Aorta (tissue), 5 donors: Measurements from ENCODE around the gene ETV4. TPM values are rescaled to one million over a fixed set of nuclear protein-coding genes. Genes with fewer than 3 reads are reported as not detected.

ENCODE experiments used
- ATAC-seq: fragments of 200-7000 bp; cut with Tn5 transposase; one replicate; pipeline ENCODE4 v1.9.1; 2022; ENCODE audit warnings: moderate library complexity; ENCODE audit not compliant: low FRiP score
- DNase-seq, 2 donors: peaks; one replicate each; pipeline ENCODE4 v3.0.0-alpha.2; 2020
- H3K27ac ChIP-seq, 2 donors: one replicate each; pipeline ENCODE4 v1.5.1; 2013; ENCODE audit warnings: low read length in 2 of 2, mild to moderate bottlenecking in 2 of 2, moderate library complexity in 2 of 2, control low read depth in 1 of 2, inconsistent platforms in 1 of 2, low read depth in 1 of 2
- H3K27me3 ChIP-seq, 2 donors: one replicate each; pipeline ENCODE4 v1.6.1; 2013; ENCODE audit warnings: control low read depth in 1 of 2, low read length in 1 of 2, mild to moderate bottlenecking in 1 of 2, moderate library complexity in 1 of 2; ENCODE audit not compliant: insufficient read depth in 2 of 2, control insufficient read depth in 1 of 2
- H3K36me3 ChIP-seq, 2 donors: one replicate each; pipeline ENCODE4 v1.6.1; 2013; ENCODE audit warnings: control low read depth in 1 of 2, low read length in 1 of 2, mild to moderate bottlenecking in 1 of 2; ENCODE audit not compliant: insufficient read depth in 2 of 2, control insufficient read depth in 1 of 2
- H3K4me1 ChIP-seq, 2 donors: one replicate each; pipeline ENCODE4 v1.6.1; 2013; ENCODE audit warnings: low read length in 2 of 2, control low read depth in 1 of 2, mild to moderate bottlenecking in 1 of 2, moderate library complexity in 1 of 2; ENCODE audit not compliant: insufficient read depth in 2 of 2, control insufficient read depth in 1 of 2
- H3K4me3 ChIP-seq, 2 donors: one replicate each; pipeline ENCODE4 v1.5.1; 2013; ENCODE audit warnings: low read length in 2 of 2, control low read depth in 1 of 2, mild to moderate bottlenecking in 1 of 2
- H3K9me3 ChIP-seq: one replicate; pipeline ENCODE4 v1.6.1; 2013; ENCODE audit warnings: mild to moderate bottlenecking, low read length; ENCODE audit not compliant: control insufficient read depth
- WGBS, 2 donors: extraction: QIAGEN DNeasy Blood & Tissue Kit; methylation state at CpG; one replicate each; pipeline ENCODE4 v1.1.7; 2013; 5-methylcytosine and 5-hydroxymethylcytosine counted together
- intact Hi-C, 2 donors: fragments of 100-400 bp; cut with DNase I; formaldehyde crosslinking; loops; one replicate each; pipeline versions ENCODE4 v1.14.2 to v1.15.0; 2022
- polyA plus RNA-seq, 2 donors: library from polyadenylated mRNA; stranded (reverse); fragments of 200-250 nt; gene quantifications; one replicate each; pipeline ENCODE4 v1.2.3, GENCODE V29; 2013
- total RNA-seq, 2 donors: library from RNA; stranded (reverse); fragmentation: NEBNext Ultra II Directional; extraction: Animal tissue kit (Norgen Biotek cat#: 25700); gene quantifications; one replicate each; pipeline ENCODE4 v1.2.1, GENCODE V29; 2021
- donor health status: healthy with polysubstance abuse.
- donor health status: Bipolar disorder and iron deficiency.
- donor health status: DM: no; HTN: no; CAD: no.
- donor health status: DM: no; HTN: no; CAD: no.
- donor health status: DM: yes; HTN: yes; CAD: no.

ETV4 gene
- total and polyA plus RNA-seq, 4 donors: 0.50 to 5.8 (median 1.7) TPM

- ATAC-seq (no peak), DNase-seq (no peak)
- H3K4me3 ChIP-seq: no peak overlapping the region
- H3K9me3 ChIP-seq: no peaks in the 10 kb centered on the region
- H3K27me3 ChIP-seq: no peaks in the 10 kb centered on the region
- intact Hi-C loops: no loop called here
- no peak overlapping the region for H3K27ac ChIP-seq
- no peaks in the 10 kb centered on the region for H3K36me3 ChIP-seq
- 66 to 79% methylated on average over 11 of the region's 11 CpGs for whole genome bisulfite sequencing, 2 donors
- H3K4me1 ChIP-seq: no peaks in the 10 kb centered on the region
These were observed 5.1 kb downstream of the ETV4 start for GRCh38 chr17:43540821-43541674.

- H3K27ac ChIP-seq: no peak overlapping the region
- WGBS, 2 donors: 88 to 93% methylated on average over 6 of the region's 6 CpGs
- no peaks in the 10 kb centered on the region for H3K36me3 ChIP-seq
- no peaks in the 10 kb centered on the region for H3K9me3 ChIP-seq
- no peak for ATAC-seq
- intact Hi-C loops: no loop called here
- H3K4me3 ChIP-seq: no peak overlapping the region
- no peaks in the 10 kb centered on the region for H3K4me1 ChIP-seq
- peak in 1 of 2 donors; percentile 16 for DNase-seq
- no peaks in the 10 kb centered on the region for H3K27me3 ChIP-seq
These were observed 9.7 kb downstream of the ETV4 start for GRCh38 chr17:43536236-43536992.

DNA sequence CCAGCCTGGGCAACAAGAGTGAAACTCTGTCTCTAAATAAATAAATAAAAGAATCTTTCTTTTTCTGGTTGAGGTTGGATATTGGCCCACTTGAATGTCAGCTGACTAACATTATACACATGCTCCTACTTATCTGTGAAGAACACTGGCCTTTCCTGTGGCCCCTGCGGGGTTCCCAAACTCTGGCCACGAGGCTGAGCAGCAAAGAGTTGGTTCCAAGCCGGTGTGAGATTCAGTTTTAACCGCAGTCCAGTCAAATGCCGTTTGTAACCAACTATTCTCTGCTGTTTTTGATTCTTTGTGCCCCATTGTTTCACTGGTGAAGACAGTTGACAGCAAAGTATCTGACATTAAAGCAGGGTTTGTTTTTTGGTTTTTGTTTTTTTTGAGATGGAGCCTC, 11.2 kb downstream of the ETV4 start:
- Histone ChIP-seq H3K9me3 (no peaks in the 10 kb centered on the region), H3K4me3 (no peak overlapping the region), H3K4me1 (no peaks in the 10 kb centered on the region), H3K27me3 (no peaks in the 10 kb centered on the region), H3K27ac (no peak overlapping the region), H3K36me3 (no peaks in the 10 kb centered on the region)
- WGBS, 2 donors: 92 to 94% methylated on average over 5 of the region's 5 CpGs
- ATAC-seq (no peak), DNase-seq (peak in 1 of 2 donors; percentile 33)
- intact Hi-C loops: no loop called here

- DNase-seq: peak in 1 of 2 donors; percentile 51
- 99% methylated on average over 4 of the region's 4 CpGs for WGBS, 2 donors
These were observed 12.4 kb downstream of the ETV4 start for GRCh38 chr17:43533699-43534098.

GRCh38 chr17:43532581-43532980, 13.6 kb downstream of the ETV4 start:
- peak; percentile 46 to 67 for DNase-seq
- intact Hi-C loops: no loop called here

More at GRCh38 chr17:43533699-43534098, 12.4 kb downstream of the ETV4 start:
- Histone ChIP-seq H3K36me3 (no peaks in the 10 kb centered on the region), H3K4me3 (no peak overlapping the region), H3K27ac (no peak overlapping the region), H3K4me1 (no peaks in the 10 kb centered on the region), H3K27me3 (no peaks in the 10 kb centered on the region), H3K9me3 (no peaks in the 10 kb centered on the region)
- ATAC-seq: peak; percentile 9
- intact Hi-C loops: no loop called here

DNA sequence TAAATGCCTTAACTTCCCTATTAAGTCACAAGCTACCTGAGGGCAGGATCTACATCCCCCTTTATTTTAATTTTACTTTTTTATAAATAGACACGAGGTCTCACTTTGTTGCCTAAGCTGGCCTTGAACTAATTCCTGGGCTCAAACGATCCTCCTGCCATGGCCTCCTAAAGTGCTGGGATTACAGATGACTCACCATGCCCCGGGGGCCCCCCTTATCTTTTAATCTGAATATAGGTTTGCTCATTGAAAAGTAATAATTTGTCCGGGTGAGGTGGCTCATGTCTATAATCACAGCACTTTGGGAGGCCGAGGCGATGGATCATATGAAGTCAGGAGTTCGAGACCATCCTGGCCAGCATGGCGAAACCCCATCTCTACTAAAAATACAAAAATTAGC, 14.2 kb downstream of the ETV4 start:
- Histone ChIP-seq H3K4me3 (no peak overlapping the region), H3K27me3 (no peaks in the 10 kb centered on the region), H3K36me3 (no peaks in the 10 kb centered on the region), H3K27ac (no peak overlapping the region), H3K9me3 (no peaks in the 10 kb centered on the region), H3K4me1 (no peaks in the 10 kb centered on the region)
- ATAC-seq: no peak
- DNase-seq: peak; percentile 4 to 13
- intact Hi-C loops: no loop called here
- 87 to 91% methylated on average over 8 of the region's 8 CpGs for WGBS, 2 donors

More at GRCh38 chr17:43532581-43532980, 13.6 kb downstream of the ETV4 start:
- Histone ChIP-seq H3K27me3 (no peaks in the 10 kb centered on the region), H3K9me3 (no peaks in the 10 kb centered on the region), H3K4me3 (no peak overlapping the region), H3K27ac (no peak overlapping the region), H3K4me1 (no peaks in the 10 kb centered on the region), H3K36me3 (no peaks in the 10 kb centered on the region)
- WGBS, 2 donors: 92 to 93% methylated on average over 10 of the region's 10 CpGs
- no peak for ATAC-seq

GRCh38 chr17:43531082-43531378, 15.1 kb downstream of the ETV4 start:
- Histone ChIP-seq H3K36me3 (no peaks in the 10 kb centered on the region), H3K27ac (peak overlapping the region in 1 of 2 donors; percentile 22), H3K4me3 (no peak overlapping the region), H3K27me3 (no peaks in the 10 kb centered on the region), H3K4me1 (no peaks in the 10 kb centered on the region), H3K9me3 (no peaks in the 10 kb centered on the region)
- ATAC-seq (no peak), DNase-seq (peak in 1 of 2 donors; percentile 7)
- intact Hi-C loops: no loop called here
- WGBS, 2 donors: 39 to 43% methylated on average over 3 of the region's 3 CpGs

DNA sequence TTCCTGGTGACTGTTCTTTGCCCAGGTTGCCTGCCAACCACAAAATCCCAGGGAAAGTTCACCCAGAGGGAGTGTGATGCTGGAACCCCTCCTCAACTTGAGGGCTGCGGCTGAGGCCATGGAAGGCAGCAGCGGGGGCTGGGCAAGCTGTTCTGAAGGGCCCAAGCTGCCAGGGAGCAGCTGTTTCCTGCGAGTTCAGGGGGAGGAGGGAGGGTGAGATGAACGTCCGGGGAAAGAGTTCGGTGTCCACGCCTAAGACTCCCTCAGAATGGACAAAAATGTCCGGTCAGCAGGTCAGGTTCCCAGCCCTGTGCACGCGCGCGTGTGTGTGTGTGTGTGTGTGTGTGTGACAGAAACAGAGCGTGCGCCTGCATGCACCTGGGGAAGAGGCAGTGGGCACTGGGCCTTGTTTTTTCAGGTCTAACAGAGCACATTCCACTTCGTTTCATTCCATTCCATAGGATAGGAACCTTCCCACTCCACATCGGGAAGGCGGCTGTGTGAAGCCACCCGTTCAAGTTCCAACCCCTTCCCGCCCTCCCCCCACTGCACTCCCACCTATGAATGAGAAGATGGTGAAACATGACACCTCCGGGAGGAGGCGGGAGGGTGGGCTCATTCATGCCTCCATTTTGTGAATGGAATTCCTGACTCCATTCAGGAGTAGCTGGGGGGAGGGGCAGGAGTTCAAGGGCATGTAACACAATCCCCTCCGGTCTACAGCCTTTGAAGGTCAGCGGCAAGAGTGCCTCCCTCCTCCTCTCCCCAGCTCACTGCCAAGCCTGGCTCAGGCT, 15.7 kb downstream of the ETV4 start:
- Histone ChIP-seq H3K27ac (peak overlapping the region in 1 of 2 donors; percentile 22), H3K4me3 (no peak overlapping the region), H3K27me3 (no peaks in the 10 kb centered on the region), H3K36me3 (no peaks in the 10 kb centered on the region), H3K4me1 (no peaks in the 10 kb centered on the region), H3K9me3 (no peaks in the 10 kb centered on the region)
- intact Hi-C loops: no loop called here
- peak; percentile 79 to 80 for DNase-seq
- ATAC-seq: peak; percentile 66
- WGBS, 2 donors: 6 to 9% methylated on average over 23 of the region's 23 CpGs
